Naive thymus-derived CD8-positive, alpha-beta T cell (primary cell): ENCODE results near the gene CYP4F11. TPM values are rescaled to one million over a fixed set of nuclear protein-coding genes. Genes with fewer than 3 reads are reported as not detected.
A peak's percentile ranks its signal among the peaks of the same experiment; 100 is the strongest.
"Not testable (repeated sequence)": the region's sequence is repeated elsewhere in the genome, so short reads cannot be mapped to it uniquely, and the experiment has no call there.

Experiments used
- ATAC-seq, 2 donors: fragments of 150-1000 bp; cut with Tn5 transposase in 1 of 2; sonication (Bioruptor Pico), chemical (Tn5 transposase) in 1 of 2; 1 replicate in 1 of 2; 2 replicates in 1 of 2; pipeline ENCODE4 v1.10.0; 2021; ENCODE audit warnings: mild to moderate bottlenecking in 2 of 2, moderate library complexity in 2 of 2
- POLR2A ChIA-PET: fragments of 350-600 bp; sonication (Branson Sonifier 250); formaldehyde crosslinking; loops from one replicate; lab custom pipeline; 2021; ENCODE audit warnings: antibody characterized with exemption; lab: Charles Lee
- DNase-seq, 10 donors: peaks; one replicate each; pipeline versions ENCODE4 v3.0.0 to v3.0.0-alpha.2; 2020 to 2022
- H3K27ac Mint-ChIP-seq, 10 donors: one replicate each; pipeline ENCODE4 v1.8.0; 2020 to 2022; ENCODE audit warnings: mild to moderate bottlenecking in 10 of 10, mixed read lengths in 10 of 10, moderate library complexity in 4 of 10, inconsistent platforms in 1 of 10
- H3K27me3 Mint-ChIP-seq, 5 donors: one replicate each; pipeline ENCODE4 v1.8.0; 2021 to 2022; ENCODE audit warnings: mixed read lengths in 5 of 5
- H3K36me3 Mint-ChIP-seq, 3 donors: one replicate each; pipeline ENCODE4 v1.8.0; 2020 to 2022; ENCODE audit warnings: mixed read lengths in 3 of 3, mild to moderate bottlenecking in 2 of 3, inconsistent platforms in 1 of 3
- H3K4me1 Mint-ChIP-seq, 4 donors: one replicate each; pipeline ENCODE4 v1.8.0; 2021 to 2022; ENCODE audit warnings: mixed read lengths in 4 of 4
- H3K4me3 Mint-ChIP-seq, 10 donors: one replicate each; pipeline ENCODE4 v1.8.0; 2020 to 2022; ENCODE audit warnings: mild to moderate bottlenecking in 10 of 10, mixed read lengths in 10 of 10, moderate library complexity in 6 of 10, inconsistent platforms in 1 of 10
- H3K9me3 Mint-ChIP-seq, 9 donors: one replicate each; pipeline ENCODE4 v1.8.0; 2020 to 2022; ENCODE audit warnings: mixed read lengths in 9 of 9, mild to moderate bottlenecking in 3 of 9, inconsistent platforms in 1 of 9, moderate library complexity in 1 of 9
- polyA plus RNA-seq, 3 donors: library from polyadenylated mRNA; unstranded; fragments of 300-500 nt; fragmentation: Illumina TruSeq; gene quantifications; one replicate each; pipeline ENCODE4 v1.2.3, GENCODE V29; 2021
- total RNA-seq, 8 experiments: library from RNA in 2 of 8; stranded (reverse) in 2 of 8; gene quantifications; one replicate each; pipeline ENCODE4 v1.2.3 and lab custom pipeline; 2021 to 2026

CYP4F11 gene
- total and polyA plus RNA-seq, 5 experiments from 2014 or later, result not detected

- Mint-ChIP-seq H3K4me1 (peaks cover 0 to 12% (median 4%) of the 10 kb centered on the region in 4 donors), H3K4me3 (no peak overlapping the region), H3K36me3 (peaks cover 5 to 11% (median 9%) of the 10 kb centered on the region in 3 donors), H3K27ac (no peak overlapping the region), H3K9me3 (peaks cover 0 to 16% (median 11%) of the 10 kb centered on the region in 9 donors), H3K27me3 (peaks cover 47 to 74% (median 59%) of the 10 kb centered on the region in 5 donors)
- POLR2A ChIA-PET, result interaction anchor here (0.6 kb wide), 1 partner anchor 92 kb away, joined by 3 read pairs; no protein-coding TSS in a partner anchor
- DNase-seq, result no peak
- ATAC-seq, result no peak
Measured at GRCh38 chr19:15913830-15914229, 20.5 kb downstream of the CYP4F11 start.

- H3K9me3 Mint-ChIP-seq, result peaks cover 0 to 16% (median 11%) of the 10 kb centered on the region in 9 donors
- peaks cover 5 to 11% (median 9%) of the 10 kb centered on the region in 3 donors for H3K36me3 Mint-ChIP-seq
- peaks cover 0 to 12% (median 4%) of the 10 kb centered on the region in 4 donors for H3K4me1 Mint-ChIP-seq
- POLR2A ChIA-PET, result interaction anchor here (0.6 kb wide), 1 partner anchor 93 kb away, joined by 3 read pairs; no protein-coding TSS in a partner anchor
- H3K27me3 Mint-ChIP-seq, result peaks cover 47 to 74% (median 63%) of the 10 kb centered on the region in 5 donors
- H3K27ac Mint-ChIP-seq, result no peak overlapping the region
- H3K4me3 Mint-ChIP-seq, result no peak overlapping the region
- ATAC-seq, result no peak
- DNase-seq, result no peak
Measured at GRCh38 chr19:15913384-15913783, 20.9 kb downstream of the CYP4F11 start.

GRCh38 chr19:15911599-15912235, 22.6 kb downstream of the CYP4F11 start:
- ATAC-seq, result peak in 1 of 2 donors; percentile 39
- POLR2A ChIA-PET, result interaction anchor here (0.6 kb wide), 1 partner anchor 264 kb away, joined by 3 read pairs; no protein-coding TSS in a partner anchor
- Mint-ChIP-seq H3K4me3 (peak overlapping the region in 5 of 10 donors; percentile 39 to 73 (median 55)), H3K27me3 (peaks cover 42 to 71% (median 60%) of the 10 kb centered on the region in 5 donors), H3K27ac (no peak overlapping the region), H3K36me3 (peaks cover 5 to 13% (median 11%) of the 10 kb centered on the region in 3 donors), H3K9me3 (peaks cover 2 to 18% (median 11%) of the 10 kb centered on the region in 9 donors), H3K4me1 (peaks cover 0 to 12% (median 4%) of the 10 kb centered on the region in 4 donors)
- DNase-seq, result no peak

- Mint-ChIP-seq H3K9me3 (peaks cover 0 to 20% (median 3%) of the 10 kb centered on the region in 9 donors), H3K27ac (no peak overlapping the region), H3K27me3 (peaks cover 3 to 60% (median 31%) of the 10 kb centered on the region in 5 donors), H3K4me3 (no peak overlapping the region), H3K36me3 (peaks cover 0 to 4% (median 0%) of the 10 kb centered on the region in 3 donors), H3K4me1 (peaks cover 0 to 11% (median 8%) of the 10 kb centered on the region in 4 donors)
- no peak for DNase-seq
- POLR2A ChIA-PET, result no interaction called here
- no peak for ATAC-seq
Measured at GRCh38 chr19:15905026-15905425, 29.3 kb downstream of the CYP4F11 start.

GRCh38 chr19:15902898-15903297, 31.4 kb downstream of the CYP4F11 start:
- POLR2A ChIA-PET, H3K4me3 Mint-ChIP-seq, H3K36me3 Mint-ChIP-seq, DNase-seq, H3K27ac Mint-ChIP-seq, ATAC-seq: not testable (repeated sequence)
- H3K27me3 Mint-ChIP-seq, result peaks cover 3 to 52% (median 24%) of the 10 kb centered on the region in 5 donors
- peaks cover 0 to 11% (median 9%) of the 10 kb centered on the region in 4 donors for H3K4me1 Mint-ChIP-seq
- H3K9me3 Mint-ChIP-seq, result peaks cover 0 to 20% (median 3%) of the 10 kb centered on the region in 9 donors

- peaks cover under 1 to 47% (median 21%) of the 10 kb centered on the region in 5 donors for H3K27me3 Mint-ChIP-seq
- ATAC-seq (no peak), DNase-seq (no peak)
- peaks cover 0 to 20% (median 0%) of the 10 kb centered on the region in 9 donors for H3K9me3 Mint-ChIP-seq
- POLR2A ChIA-PET, result interaction anchor here (0.6 kb wide), 1 partner anchor 1163 kb away, joined by 3 read pairs; no protein-coding TSS in a partner anchor
- peaks cover 0 to under 1% (median 0%) of the 10 kb centered on the region in 3 donors for H3K36me3 Mint-ChIP-seq
- peaks cover 0 to 11% (median 9%) of the 10 kb centered on the region in 4 donors for H3K4me1 Mint-ChIP-seq
- no peak overlapping the region for H3K27ac Mint-ChIP-seq
- no peak overlapping the region for H3K4me3 Mint-ChIP-seq
Measured at GRCh38 chr19:15902254-15902653, 32.1 kb downstream of the CYP4F11 start.

GRCh38 chr19:15900504-15900903, 33.8 kb downstream of the CYP4F11 start:
- POLR2A ChIA-PET, result no interaction called here
- Mint-ChIP-seq H3K27ac (peak overlapping the region in 4 of 10 donors; percentile 19 to 81 (median 32)), H3K36me3 (no peaks in the 10 kb centered on the region), H3K9me3 (peaks cover 0 to 20% (median 0%) of the 10 kb centered on the region in 9 donors), H3K4me3 (peak overlapping the region; percentile 76 to 98 (median 90)), H3K27me3 (peaks cover 13 to 44% (median 26%) of the 10 kb centered on the region in 5 donors), H3K4me1 (peaks cover 2 to 11% (median 9%) of the 10 kb centered on the region in 4 donors)
- no peak for DNase-seq
- peak; percentile 57 to 72 for ATAC-seq

GRCh38 chr19:15900032-15900431, 34.3 kb downstream of the CYP4F11 start:
- H3K4me1 Mint-ChIP-seq, result peaks cover 2 to 11% (median 9%) of the 10 kb centered on the region in 4 donors
- peaks cover 0 to 17% (median 0%) of the 10 kb centered on the region in 9 donors for H3K9me3 Mint-ChIP-seq
- ATAC-seq, POLR2A ChIA-PET, H3K36me3 Mint-ChIP-seq: not testable (repeated sequence)
- peak overlapping the region in 4 of 10 donors; percentile 19 to 81 (median 32) for H3K27ac Mint-ChIP-seq
- DNase-seq, result peak in 3 of 10 donors; percentile 11 to 19 (median 17)
- peak overlapping the region; percentile 76 to 98 (median 90) for H3K4me3 Mint-ChIP-seq
- H3K27me3 Mint-ChIP-seq, result peaks cover 14 to 44% (median 29%) of the 10 kb centered on the region in 5 donors

GRCh38 chr19:15899561-15899960, 34.8 kb downstream of the CYP4F11 start:
- DNase-seq, ATAC-seq, POLR2A ChIA-PET, H3K27ac Mint-ChIP-seq, H3K36me3 Mint-ChIP-seq: not testable (repeated sequence)
- peaks cover 2 to 11% (median 9%) of the 10 kb centered on the region in 4 donors for H3K4me1 Mint-ChIP-seq
- H3K9me3 Mint-ChIP-seq, result peaks cover 0 to 12% (median 0%) of the 10 kb centered on the region in 9 donors
- peaks cover 11 to 45% (median 32%) of the 10 kb centered on the region in 5 donors for H3K27me3 Mint-ChIP-seq
- peak overlapping the region; percentile 31 to 96 (median 66) for H3K4me3 Mint-ChIP-seq

GRCh38 chr19:15897738-15898276, 36.5 kb downstream of the CYP4F11 start, which contains the start of gene CYP4F2:
Gene CYP4F2 (minus strand): TSS chr19:15898074. CDS start chr19:15897611, 463 bp downstream.
- POLR2A ChIA-PET, result no interaction called here

GRCh38 chr19:15897026-15897737, 37.1 kb downstream of the CYP4F11 start:
- Mint-ChIP-seq H3K27ac (no peak overlapping the region), H3K9me3 (no peaks in the 10 kb centered on the region), H3K4me1 (peaks cover 2 to 11% (median 9%) of the 10 kb centered on the region in 4 donors), H3K27me3 (peaks cover 12 to 45% (median 29%) of the 10 kb centered on the region in 5 donors), H3K36me3 (no peaks in the 10 kb centered on the region), H3K4me3 (no peak overlapping the region)
- DNase-seq, result no peak
- POLR2A ChIA-PET, result no interaction called here
- ATAC-seq, result no peak

More at GRCh38 chr19:15897738-15898276, 36.5 kb downstream of the CYP4F11 start, which contains the start of gene CYP4F2:
- Mint-ChIP-seq H3K27me3 (peaks cover 12 to 45% (median 29%) of the 10 kb centered on the region in 5 donors), H3K27ac (no peak within 1 kb of the TSS), H3K4me3 (peak within 1 kb of the TSS in 1 of 10 donors; percentile 20), H3K36me3 (no peaks in the 10 kb centered on the region), H3K9me3 (no peaks in the 10 kb centered on the region), H3K4me1 (peaks cover 2 to 11% (median 9%) of the 10 kb centered on the region in 4 donors)
- ATAC-seq, result no peak
- DNase-seq, result no peak
